Stimulated activated CD4-positive, alpha-beta T cell treated with anti-CD3 and anti-CD28 coated beads, Interleukin-4, amount 100 ng/mL, for 48 hours (primary cell): ENCODE results near the gene NABP2.

Experiments used
- DNase-seq, 2 donors: peaks; one replicate each; pipeline ENCODE4 v3.0.0-alpha.2; 2020; ENCODE audit warnings: low read depth in 2 of 2

Gene NABP2

GRCh38 chr12:56274299-56274698 lies 50.2 kb downstream of the NABP2 start:
- DNase-seq = no peak

- DNase-seq = no peak
These were observed 54.8 kb downstream of the NABP2 start for GRCh38 chr12:56278905-56279304.
